HCT116 (cell line): Measurements from ENCODE around the gene LY86. TPM values are rescaled to one million over a fixed set of nuclear protein-coding genes. Genes with fewer than 3 reads are reported as not detected.

ENCODE experiments used
- ATAC-seq: fragments of 200-7000 bp; cut with Tn5 transposase; 2 replicates; pipeline ENCODE4 v1.9.1; 2020; ENCODE audit warnings: mild to moderate bottlenecking, moderate library complexity
- BruUV-seq: library from RNA; stranded (reverse); fragments of 400-500 nt; replicated peaks from 2 replicates; lab custom pipeline; 2021; lab: Mats Ljungman, UMichigan
- CTCF ChIA-PET: fragments of 300-600 bp; sonication (Branson Sonifier 250); formaldehyde crosslinking; loops from one replicate; lab custom pipeline; 2021; ENCODE audit warnings: antibody characterized with exemption; lab: Charles Lee
- POLR2A ChIA-PET: fragments of 300-600, 350-600 bp; sonication (Branson Sonifier 250); formaldehyde crosslinking; loops from one replicate; lab custom pipeline; 2021; ENCODE audit warnings: antibody characterized with exemption; lab: Charles Lee
- RAD21 ChIA-PET, 2 experiments: fragments of 300-600 bp; sonication (Branson Sonifier 250); formaldehyde crosslinking; loops; one replicate each; lab custom pipeline; 2023; ENCODE audit warnings: low total read pairs in 2 of 2; ENCODE audit not compliant: uncharacterized antibody in 2 of 2, unreplicated experiment in 2 of 2, low non-redundant PET in 1 of 2; lab: Charles Lee
- DNase-seq: peaks from one replicate; pipeline ENCODE4 v3.0.0-alpha.2; 2010; ENCODE audit warnings: low read depth, low spot score
- H2AFZ ChIP-seq: fragments of 200-600 bp; shearing (Covaris generic), sonication (generic); 2 replicates; pipeline ENCODE4 v1.6.1; 2017; ENCODE audit warnings: low read depth, mixed run types, mixed read lengths, antibody characterized with exemption, low read length; ENCODE audit not compliant: poor library complexity, severe bottlenecking
- H3K27ac ChIP-seq: 2 replicates; pipeline ENCODE4 v1.5.1; 2012; ENCODE audit warnings: low read depth, low read length
- H3K27me3 ChIP-seq: fragments of 200-600 bp; sonication (generic); 2 replicates; pipeline ENCODE4 v1.6.1; 2016; ENCODE audit warnings: mixed run types, low read length, mixed read lengths; ENCODE audit not compliant: insufficient read depth
- H3K36me3 ChIP-seq, 2 experiments: fragments of 200-500 bp in 1 of 2; fragments of 200-600 bp in 1 of 2; sonication (Bioruptor generic) in 1 of 2; sonication (generic) in 1 of 2; 2 replicates each; pipeline versions ENCODE4 v1.5.1 to v1.6.1; 2014 to 2016; ENCODE audit warnings: low read length in 2 of 2, inconsistent platforms in 1 of 2, mixed read lengths in 1 of 2, mixed run types in 1 of 2; ENCODE audit not compliant: insufficient read depth in 2 of 2, control insufficient read depth in 1 of 2
- H3K4me1 ChIP-seq, 2 experiments: fragments of 200-600 bp in 1 of 2; sonication (generic) in 1 of 2; 2 replicates each; pipeline versions ENCODE4 v1.5.1 to v1.6.1; 2012 to 2017; ENCODE audit warnings: low read length in 2 of 2, inconsistent platforms in 1 of 2, mild to moderate bottlenecking in 1 of 2, mixed read lengths in 1 of 2, mixed run types in 1 of 2, moderate library complexity in 1 of 2; ENCODE audit not compliant: insufficient read depth in 2 of 2, control insufficient read depth in 1 of 2
- H3K4me2 ChIP-seq: fragments of 200-600 bp; sonication (generic); 2 replicates; pipeline ENCODE4 v1.6.1; 2017; ENCODE audit warnings: mixed run types, low read length, mixed read lengths
- H3K4me3 ChIP-seq, 2 experiments: fragments of 200-600 bp in 1 of 2; sonication (generic) in 1 of 2; replicated peaks in 1 of 2; 2 replicates each; pipeline ENCODE4 v1.5.1; 2011 to 2016; ENCODE audit warnings: low read length in 2 of 2, control low read depth in 1 of 2, low read depth in 1 of 2, mild to moderate bottlenecking in 1 of 2, mixed read lengths in 1 of 2, mixed run types in 1 of 2
- H3K79me2 ChIP-seq: fragments of 200-600 bp; sonication (generic); 2 replicates; pipeline ENCODE4 v1.6.1; 2017; ENCODE audit warnings: mild to moderate bottlenecking, mixed run types, low read length, moderate library complexity, mixed read lengths; ENCODE audit not compliant: insufficient read depth
- H3K9ac ChIP-seq: fragments of 200-600 bp; sonication (generic); 2 replicates; pipeline ENCODE4 v1.6.1; 2016; ENCODE audit warnings: low read length, mixed read lengths
- H3K9me2 ChIP-seq: fragments of 200-600 bp; sonication (generic), shearing (Covaris generic); 2 replicates; pipeline ENCODE4 v1.6.1; 2017; ENCODE audit warnings: mixed run types, mild to moderate bottlenecking, moderate library complexity; ENCODE audit not compliant: insufficient read depth
- H3K9me3 ChIP-seq, 2 experiments: fragments of 200-500 bp in 1 of 2; fragments of 200-600 bp in 1 of 2; sonication (Bioruptor generic) in 1 of 2; sonication (generic) in 1 of 2; 2 replicates each; pipeline ENCODE4 v1.6.1; 2014 to 2017; ENCODE audit warnings: low read length in 2 of 2, mixed read lengths in 2 of 2, inconsistent platforms in 1 of 2, low read depth in 1 of 2, mild to moderate bottlenecking in 1 of 2, mixed run types in 1 of 2, moderate library complexity in 1 of 2; ENCODE audit not compliant: control insufficient read depth in 1 of 2, insufficient read depth in 1 of 2
- H4K20me1 ChIP-seq: fragments of 200-600 bp; sonication (generic), shearing (Covaris generic); 2 replicates; pipeline ENCODE4 v1.6.1; 2017; ENCODE audit warnings: mixed run types, mild to moderate bottlenecking, moderate library complexity; ENCODE audit not compliant: insufficient read depth
- ELF1 ChIP-seq: IDR thresholded peaks from 2 replicates; pipeline ENCODE4 v1.6.1; 2012; ENCODE audit warnings: low read depth, borderline replicate concordance
- EZH2 ChIP-seq: fragments of 200-600 bp; sonication (generic); IDR thresholded peaks from 2 replicates; pipeline ENCODE4 v1.6.1; 2017; ENCODE audit warnings: antibody characterized with exemption, mixed run types
- POLR2A ChIP-seq: IDR thresholded peaks from 2 replicates; pipeline ENCODE4 v1.7.0; 2011; ENCODE audit warnings: borderline replicate concordance; ENCODE audit not compliant: insufficient read depth, insufficient read length; ENCODE audit errors: extremely low read depth
- POLR2AphosphoS5 ChIP-seq: IDR thresholded peaks from 2 replicates; pipeline ENCODE4 v1.6.1; 2011; ENCODE audit warnings: mild to moderate bottlenecking, low read depth, low read length, moderate library complexity
- RAD21 ChIP-seq: IDR thresholded peaks from 2 replicates; pipeline ENCODE4 v1.6.1; 2012; ENCODE audit warnings: low read depth, mild to moderate bottlenecking
- SRF ChIP-seq: IDR thresholded peaks from 2 replicates; pipeline ENCODE4 v1.6.1; 2012; ENCODE audit warnings: low read depth
- TCF7L2 ChIP-seq: IDR thresholded peaks from 2 replicates; pipeline ENCODE4 v1.7.0; 2011; ENCODE audit warnings: borderline replicate concordance, inconsistent platforms; ENCODE audit not compliant: insufficient read depth, insufficient read length; ENCODE audit errors: extremely low read depth
- YY1 ChIP-seq: IDR thresholded peaks from 2 replicates; pipeline ENCODE4 v1.6.1; 2011; ENCODE audit warnings: low read length, low read depth, moderate library complexity, mild to moderate bottlenecking; ENCODE audit not compliant: insufficient replicate concordance; ENCODE audit errors: extremely low read depth
- ZFX ChIP-seq: fragments of 450-650 bp; IDR thresholded peaks from 2 replicates; pipeline ENCODE4 v1.6.1; 2017
- intact Hi-C: fragments of 100-400 bp; cut with micrococcal nuclease; formaldehyde crosslinking; loops from 2 replicates; pipeline ENCODE4 v1.10.0; 2022
- total RNA-seq: library from RNA; stranded (reverse); gene quantifications from one replicate; pipeline ENCODE4 v1.2.1, GENCODE V29; 2021; ENCODE audit not compliant: unreplicated experiment
- TF ChIP-seq, protein P1 (sequence below): IDR thresholded peaks from 2 replicates; pipeline ENCODE4 v1.6.1; 2012; ENCODE audit warnings: low read depth
- TF ChIP-seq, protein P2 (sequence below): IDR thresholded peaks from 2 replicates; pipeline ENCODE4 v1.6.1; 2012
- TF ChIP-seq, protein P3 (sequence below): IDR thresholded peaks from 2 replicates; pipeline ENCODE4 v1.6.1; 2012
- TF ChIP-seq, protein P4 (sequence below): IDR thresholded peaks from 2 replicates; pipeline ENCODE4 v1.6.1; 2011; ENCODE audit warnings: mild to moderate bottlenecking, low read length, moderate library complexity; ENCODE audit not compliant: insufficient replicate concordance; ENCODE audit errors: extremely low read depth
- TF ChIP-seq, protein P5 (sequence below), 3 experiments: fragments of 200-600 bp in 1 of 3; sonication (generic) in 1 of 3; IDR thresholded peaks in 2 of 3; conservative IDR thresholded peaks in 1 of 3; 2 replicates each; pipeline ENCODE4 v1.5.1; 2012 to 2017; ENCODE audit warnings: low read depth in 2 of 3, low read length in 2 of 3, antibody characterized with exemption in 1 of 3, borderline replicate concordance in 1 of 3, control low read depth in 1 of 3, mild to moderate bottlenecking in 1 of 3, mixed read lengths in 1 of 3, mixed run types in 1 of 3, moderate library complexity in 1 of 3; ENCODE audit not compliant: insufficient read depth in 1 of 3

Gene LY86
- total RNA-seq, 1 experiment from 2014 or later: not detected

DNA sequence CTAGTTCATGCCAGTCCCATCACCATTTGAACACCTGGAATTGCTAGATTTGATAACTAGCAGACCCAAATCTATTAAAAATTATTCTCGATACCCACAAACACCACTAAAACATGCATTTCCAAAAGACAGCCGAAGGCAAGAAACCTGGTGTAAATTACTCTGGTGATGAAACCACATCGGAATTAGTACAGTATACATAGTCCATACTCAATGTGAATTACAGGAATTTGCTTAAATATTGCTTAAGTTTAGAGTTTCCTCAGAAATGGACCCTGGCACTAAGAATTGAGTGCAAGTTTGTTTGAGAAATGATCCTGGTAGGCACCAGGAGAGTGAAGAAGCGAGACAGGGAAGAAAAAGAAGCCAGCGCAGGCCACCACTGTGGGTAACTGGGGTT, 13.7 kb downstream of the LY86 start:
- Histone ChIP-seq H4K20me1 (no peaks in the 10 kb centered on the region), H2AFZ (no peak overlapping the region), H3K4me3 (no peak overlapping the region), H3K9ac (no peak overlapping the region), H3K27ac (no peak overlapping the region), H3K9me2 (no peaks in the 10 kb centered on the region), H3K36me3 (no peaks in the 10 kb centered on the region), H3K27me3 (peaks cover 11% of the 10 kb centered on the region; the same call in 1 of the 2 replicates), H3K9me3 (no peaks in the 10 kb centered on the region), H3K4me2 (no peak overlapping the region), H3K79me2 (no peaks in the 10 kb centered on the region), H3K4me1 (no peaks in the 10 kb centered on the region)
- RAD21 ChIA-PET: no interaction called here
- CTCF ChIA-PET: no interaction called here
- ATAC-seq (no peak), DNase-seq (no peak)
- TF ChIP-seq, protein P1, sequence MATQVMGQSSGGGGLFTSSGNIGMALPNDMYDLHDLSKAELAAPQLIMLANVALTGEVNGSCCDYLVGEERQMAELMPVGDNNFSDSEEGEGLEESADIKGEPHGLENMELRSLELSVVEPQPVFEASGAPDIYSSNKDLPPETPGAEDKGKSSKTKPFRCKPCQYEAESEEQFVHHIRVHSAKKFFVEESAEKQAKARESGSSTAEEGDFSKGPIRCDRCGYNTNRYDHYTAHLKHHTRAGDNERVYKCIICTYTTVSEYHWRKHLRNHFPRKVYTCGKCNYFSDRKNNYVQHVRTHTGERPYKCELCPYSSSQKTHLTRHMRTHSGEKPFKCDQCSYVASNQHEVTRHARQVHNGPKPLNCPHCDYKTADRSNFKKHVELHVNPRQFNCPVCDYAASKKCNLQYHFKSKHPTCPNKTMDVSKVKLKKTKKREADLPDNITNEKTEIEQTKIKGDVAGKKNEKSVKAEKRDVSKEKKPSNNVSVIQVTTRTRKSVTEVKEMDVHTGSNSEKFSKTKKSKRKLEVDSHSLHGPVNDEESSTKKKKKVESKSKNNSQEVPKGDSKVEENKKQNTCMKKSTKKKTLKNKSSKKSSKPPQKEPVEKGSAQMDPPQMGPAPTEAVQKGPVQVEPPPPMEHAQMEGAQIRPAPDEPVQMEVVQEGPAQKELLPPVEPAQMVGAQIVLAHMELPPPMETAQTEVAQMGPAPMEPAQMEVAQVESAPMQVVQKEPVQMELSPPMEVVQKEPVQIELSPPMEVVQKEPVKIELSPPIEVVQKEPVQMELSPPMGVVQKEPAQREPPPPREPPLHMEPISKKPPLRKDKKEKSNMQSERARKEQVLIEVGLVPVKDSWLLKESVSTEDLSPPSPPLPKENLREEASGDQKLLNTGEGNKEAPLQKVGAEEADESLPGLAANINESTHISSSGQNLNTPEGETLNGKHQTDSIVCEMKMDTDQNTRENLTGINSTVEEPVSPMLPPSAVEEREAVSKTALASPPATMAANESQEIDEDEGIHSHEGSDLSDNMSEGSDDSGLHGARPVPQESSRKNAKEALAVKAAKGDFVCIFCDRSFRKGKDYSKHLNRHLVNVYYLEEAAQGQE: no peak
- no peak for TF ChIP-seq RAD21
- TF ChIP-seq, protein P2, sequence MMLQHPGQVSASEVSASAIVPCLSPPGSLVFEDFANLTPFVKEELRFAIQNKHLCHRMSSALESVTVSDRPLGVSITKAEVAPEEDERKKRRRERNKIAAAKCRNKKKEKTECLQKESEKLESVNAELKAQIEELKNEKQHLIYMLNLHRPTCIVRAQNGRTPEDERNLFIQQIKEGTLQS: no peak
- TF ChIP-seq, protein P3, sequence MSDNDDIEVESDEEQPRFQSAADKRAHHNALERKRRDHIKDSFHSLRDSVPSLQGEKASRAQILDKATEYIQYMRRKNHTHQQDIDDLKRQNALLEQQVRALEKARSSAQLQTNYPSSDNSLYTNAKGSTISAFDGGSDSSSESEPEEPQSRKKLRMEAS: no peak
- TF ChIP-seq, protein P4, sequence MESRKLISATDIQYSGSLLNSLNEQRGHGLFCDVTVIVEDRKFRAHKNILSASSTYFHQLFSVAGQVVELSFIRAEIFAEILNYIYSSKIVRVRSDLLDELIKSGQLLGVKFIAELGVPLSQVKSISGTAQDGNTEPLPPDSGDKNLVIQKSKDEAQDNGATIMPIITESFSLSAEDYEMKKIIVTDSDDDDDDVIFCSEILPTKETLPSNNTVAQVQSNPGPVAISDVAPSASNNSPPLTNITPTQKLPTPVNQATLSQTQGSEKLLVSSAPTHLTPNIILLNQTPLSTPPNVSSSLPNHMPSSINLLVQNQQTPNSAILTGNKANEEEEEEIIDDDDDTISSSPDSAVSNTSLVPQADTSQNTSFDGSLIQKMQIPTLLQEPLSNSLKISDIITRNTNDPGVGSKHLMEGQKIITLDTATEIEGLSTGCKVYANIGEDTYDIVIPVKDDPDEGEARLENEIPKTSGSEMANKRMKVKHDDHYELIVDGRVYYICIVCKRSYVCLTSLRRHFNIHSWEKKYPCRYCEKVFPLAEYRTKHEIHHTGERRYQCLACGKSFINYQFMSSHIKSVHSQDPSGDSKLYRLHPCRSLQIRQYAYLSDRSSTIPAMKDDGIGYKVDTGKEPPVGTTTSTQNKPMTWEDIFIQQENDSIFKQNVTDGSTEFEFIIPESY: no peak
- TF ChIP-seq POLR2AphosphoS5: no peak
- no peak for TF ChIP-seq POLR2A
- TF ChIP-seq EZH2: no peak
- no peak for TF ChIP-seq ZFX
- TF ChIP-seq, protein P5, sequence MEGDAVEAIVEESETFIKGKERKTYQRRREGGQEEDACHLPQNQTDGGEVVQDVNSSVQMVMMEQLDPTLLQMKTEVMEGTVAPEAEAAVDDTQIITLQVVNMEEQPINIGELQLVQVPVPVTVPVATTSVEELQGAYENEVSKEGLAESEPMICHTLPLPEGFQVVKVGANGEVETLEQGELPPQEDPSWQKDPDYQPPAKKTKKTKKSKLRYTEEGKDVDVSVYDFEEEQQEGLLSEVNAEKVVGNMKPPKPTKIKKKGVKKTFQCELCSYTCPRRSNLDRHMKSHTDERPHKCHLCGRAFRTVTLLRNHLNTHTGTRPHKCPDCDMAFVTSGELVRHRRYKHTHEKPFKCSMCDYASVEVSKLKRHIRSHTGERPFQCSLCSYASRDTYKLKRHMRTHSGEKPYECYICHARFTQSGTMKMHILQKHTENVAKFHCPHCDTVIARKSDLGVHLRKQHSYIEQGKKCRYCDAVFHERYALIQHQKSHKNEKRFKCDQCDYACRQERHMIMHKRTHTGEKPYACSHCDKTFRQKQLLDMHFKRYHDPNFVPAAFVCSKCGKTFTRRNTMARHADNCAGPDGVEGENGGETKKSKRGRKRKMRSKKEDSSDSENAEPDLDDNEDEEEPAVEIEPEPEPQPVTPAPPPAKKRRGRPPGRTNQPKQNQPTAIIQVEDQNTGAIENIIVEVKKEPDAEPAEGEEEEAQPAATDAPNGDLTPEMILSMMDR (IDR thresholded peaks at IDR 0.05 in 2 of 3, conservative IDR thresholded peaks at IDR 0.05 in 1 of 3; ENCODE audit: borderline replicate concordance in 1 of 3, insufficient read depth in 1 of 3, low read depth in 2 of 3, low read length in 2 of 3): no peak
- no peak for TF ChIP-seq YY1
- no peak for TF ChIP-seq SRF
- no peak for TF ChIP-seq TCF7L2
- no peak for TF ChIP-seq ELF1
- intact Hi-C loops: no loop called here
- BruUV-seq: no TSS peak
- POLR2A ChIA-PET: no interaction called here
